Activated CD4-positive, alpha-beta T cell treated with anti-CD3 and anti-CD28 coated beads, Interleukin-2, Interleukin-6, amounts not matched to agents 100 ng/mL and 50 ng/mL, durations not matched to agents 16 hours and 8 hours (primary cell): Measurements from ENCODE around the gene UHRF2.
A peak's percentile ranks its signal among the peaks of the same experiment; 100 is the strongest.
"Not testable (repeated sequence)": the region's sequence is repeated elsewhere in the genome, so short reads cannot be mapped to it uniquely, and the experiment has no call there.

Experiments
- DNase-seq: peaks from one replicate; pipeline ENCODE4 v3.0.0-alpha.2; 2020

UHRF2 gene

DNA sequence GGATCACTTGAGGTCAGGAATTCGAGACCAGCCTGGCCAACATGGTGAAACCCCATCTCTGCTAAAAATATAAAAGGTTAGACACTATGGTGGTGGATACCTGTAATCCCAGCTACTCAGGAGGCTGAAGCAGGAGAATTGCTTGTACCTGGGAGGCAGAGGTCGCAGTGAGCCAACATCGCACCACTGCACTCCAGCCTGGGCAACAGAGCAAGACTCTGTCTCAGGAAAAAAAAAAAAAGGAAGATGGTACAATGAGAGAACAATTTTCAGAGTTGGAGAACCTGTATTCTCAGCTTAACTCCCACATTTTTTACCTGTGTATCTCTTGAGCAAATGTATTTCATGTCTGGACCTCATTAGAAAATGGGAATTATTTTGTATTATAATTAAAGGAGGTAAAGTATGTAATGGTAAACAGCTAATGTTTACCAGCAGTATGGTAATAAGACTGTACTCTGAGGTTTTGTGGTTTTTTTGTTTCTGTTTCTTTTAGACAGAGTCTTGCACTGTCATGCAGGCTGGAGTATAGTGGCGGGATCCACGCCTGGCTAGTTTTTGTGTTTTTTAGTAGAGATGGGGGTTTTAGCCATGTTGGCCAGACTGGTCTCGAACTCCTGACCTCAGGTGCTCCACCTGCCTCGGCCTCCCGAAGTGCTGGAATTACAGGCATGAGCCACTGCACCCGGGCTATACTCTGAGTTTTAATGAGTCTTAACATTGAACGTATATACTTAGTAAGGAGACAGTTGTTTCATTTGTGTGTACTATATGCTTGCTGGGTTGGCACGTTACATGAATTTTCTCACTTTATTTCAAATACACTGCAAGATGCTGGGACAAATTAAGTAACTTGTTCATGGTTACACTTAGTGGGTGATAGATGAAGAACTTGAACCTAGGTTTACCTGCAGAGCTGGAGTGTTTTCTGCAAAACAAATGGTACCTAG is 16.2 kb downstream of the UHRF2 start:
- peak; percentile 55 for DNase-seq

DNA sequence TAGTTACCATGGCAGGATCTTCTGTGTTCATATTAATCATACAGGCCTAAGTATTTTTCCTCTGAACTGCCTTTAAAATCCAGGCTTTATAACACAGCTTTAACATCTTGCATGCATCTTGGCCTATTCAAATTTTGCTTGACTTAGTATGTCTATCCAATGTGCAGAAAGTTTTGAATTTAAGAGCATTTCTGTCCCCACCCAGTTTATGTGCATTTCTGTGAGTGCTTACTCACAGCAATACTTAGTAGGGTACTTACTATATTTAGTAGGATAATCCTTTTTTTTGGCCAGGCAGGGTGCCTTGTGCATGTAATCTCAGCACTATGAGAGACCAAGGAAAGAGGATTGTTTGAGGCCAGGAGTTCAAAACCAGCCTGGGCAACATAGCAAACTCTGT is 18.0 kb downstream of the UHRF2 start:
- DNase-seq, result no peak

DNA sequence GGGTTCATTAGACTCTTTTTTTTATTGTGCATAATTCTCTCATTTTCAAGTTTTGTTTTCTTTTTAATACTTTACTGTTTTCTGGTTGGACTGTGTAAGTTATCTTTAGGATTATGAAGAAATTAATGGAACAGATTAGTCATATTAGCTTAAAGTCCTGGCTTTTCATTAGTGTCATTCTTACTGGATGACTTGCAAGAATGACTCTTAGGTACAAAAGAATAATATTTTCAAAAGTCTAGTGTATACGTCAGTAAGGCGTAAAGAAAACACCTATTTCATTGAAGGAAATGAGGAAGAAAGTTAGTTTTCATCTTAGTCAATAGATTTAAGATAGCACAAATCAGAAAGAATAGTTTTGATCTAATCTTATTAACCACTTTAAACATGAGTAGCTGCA is 20.4 kb downstream of the UHRF2 start:
- no peak for DNase-seq

DNA sequence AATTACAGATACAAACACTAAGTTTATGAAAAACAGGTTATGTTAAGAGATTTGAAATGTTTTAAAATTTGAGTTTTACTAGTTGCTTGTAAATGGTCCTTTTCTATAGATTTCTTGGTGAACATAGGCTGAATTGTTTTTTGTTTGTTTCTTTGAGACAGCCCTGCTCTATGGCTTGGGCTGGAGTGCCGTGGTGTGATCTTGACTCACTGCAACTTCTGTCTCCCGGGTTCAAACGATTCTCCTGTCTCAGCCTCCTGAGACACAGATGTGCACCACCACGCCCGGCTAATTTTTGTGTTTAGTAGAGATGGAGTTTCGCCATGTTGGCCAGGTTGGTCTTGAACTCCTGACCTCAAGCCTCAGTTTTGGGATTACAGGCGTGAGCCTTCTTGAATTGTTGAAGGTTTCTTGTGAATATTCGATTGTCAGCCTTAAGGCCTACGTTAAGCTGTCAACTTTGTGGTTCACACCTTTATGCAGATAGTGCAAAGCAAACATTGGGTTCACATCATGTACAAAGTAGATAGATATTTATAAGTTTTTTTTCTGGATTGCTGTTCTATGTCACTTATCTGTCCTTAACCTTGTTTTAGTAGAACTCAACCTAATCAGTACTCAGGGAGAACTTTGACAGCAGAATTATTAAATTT is 26.2 kb downstream of the UHRF2 start:
- DNase-seq, result no peak

DNA sequence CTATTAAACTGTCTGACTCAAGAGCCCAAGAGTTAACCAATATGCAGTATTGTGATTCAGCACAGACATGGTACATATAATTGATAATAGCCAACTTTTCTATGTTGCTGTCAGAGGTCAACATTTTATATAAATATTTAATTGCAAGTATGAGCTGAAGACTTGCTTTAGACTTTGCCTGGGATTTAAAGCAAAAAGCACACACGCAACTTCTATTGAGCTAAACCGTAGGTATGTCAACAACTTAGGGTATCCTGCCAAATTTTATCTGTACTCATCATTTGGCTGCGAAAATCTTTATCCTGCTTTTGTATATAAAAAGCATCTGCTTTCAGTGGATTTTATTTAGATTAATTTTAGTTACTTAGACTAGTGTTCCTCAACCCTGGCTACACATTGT is 27.4 kb downstream of the UHRF2 start:
- DNase-seq, result no peak

DNA sequence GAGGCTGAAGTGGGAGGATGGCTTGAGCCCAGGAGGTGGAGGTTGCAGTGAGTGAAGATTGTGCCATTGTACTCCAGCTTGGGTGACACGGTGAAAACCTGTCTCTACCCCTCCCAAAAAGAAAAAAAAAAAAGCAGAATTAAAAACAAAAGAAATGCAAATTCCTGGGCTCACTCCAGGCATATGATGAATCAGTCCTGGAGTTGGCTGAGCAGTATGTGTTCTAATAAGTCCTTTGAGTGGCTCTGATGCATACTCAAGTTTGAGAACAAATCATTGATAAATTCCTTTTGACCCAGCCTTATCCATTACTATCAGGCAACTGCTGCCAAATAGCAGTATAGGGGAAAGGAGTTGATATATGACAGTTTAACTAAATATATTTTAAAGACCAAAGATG is 28.3 kb downstream of the UHRF2 start:
- no peak for DNase-seq

DNA sequence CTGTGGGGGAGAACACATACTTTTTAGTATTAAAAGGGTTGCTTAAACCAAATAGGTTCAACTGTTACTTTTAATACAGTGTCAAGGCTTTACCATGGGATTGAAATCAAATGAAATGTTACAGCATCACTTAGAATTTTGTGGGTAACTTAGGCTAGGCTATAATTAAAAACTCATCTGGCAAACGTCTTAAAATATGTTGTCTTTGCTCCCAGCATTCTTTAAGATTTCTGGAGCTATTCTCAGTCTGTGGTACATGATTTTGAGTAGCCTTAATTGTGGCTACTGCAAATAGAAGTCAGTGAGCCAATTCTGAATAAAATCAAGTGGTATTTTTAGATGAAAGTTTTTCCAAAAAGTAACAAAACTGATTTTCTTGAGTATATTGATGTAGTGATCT is 30.7 kb downstream of the UHRF2 start:
- no peak for DNase-seq

DNA sequence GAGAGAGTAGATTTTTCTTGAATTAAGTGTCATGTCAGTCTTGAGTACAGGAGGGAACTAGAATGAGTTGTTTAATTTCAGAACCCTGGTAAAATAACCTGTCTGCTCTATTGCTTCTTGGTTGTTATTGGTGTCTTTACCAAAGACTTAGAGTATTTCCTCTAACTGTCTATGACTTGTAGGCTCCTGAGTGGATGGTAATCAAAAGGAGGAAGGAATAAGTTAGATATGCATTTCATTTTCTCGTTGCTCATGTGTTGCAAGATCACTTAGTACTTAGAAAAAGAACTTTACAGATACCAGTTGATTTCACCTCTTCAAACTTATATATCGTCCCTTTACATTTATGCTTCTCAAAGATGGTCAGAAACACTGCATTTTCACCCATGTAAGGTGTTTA is 31.1 kb downstream of the UHRF2 start:
- DNase-seq, result no peak

DNA sequence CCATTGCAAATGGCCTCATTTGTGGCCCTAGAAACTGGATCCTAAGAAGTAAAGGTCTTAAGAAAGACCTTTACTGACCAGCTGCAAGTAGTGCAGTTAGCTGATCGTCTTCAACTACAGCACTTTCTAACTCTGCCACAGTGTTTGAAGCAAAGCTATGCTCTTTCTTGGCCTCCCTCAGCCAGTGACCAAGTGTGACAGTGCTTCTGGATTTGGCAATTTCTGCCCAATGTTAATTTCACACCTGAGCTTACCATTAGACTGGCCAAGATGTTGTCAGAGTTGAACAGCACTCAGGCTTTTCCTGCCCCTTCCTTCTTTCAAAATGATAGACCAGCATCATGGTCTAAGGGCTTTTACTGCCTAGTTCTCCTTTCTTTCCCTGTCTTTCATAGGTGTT is 36.1 kb downstream of the UHRF2 start:
- DNase-seq, result no peak

DNA sequence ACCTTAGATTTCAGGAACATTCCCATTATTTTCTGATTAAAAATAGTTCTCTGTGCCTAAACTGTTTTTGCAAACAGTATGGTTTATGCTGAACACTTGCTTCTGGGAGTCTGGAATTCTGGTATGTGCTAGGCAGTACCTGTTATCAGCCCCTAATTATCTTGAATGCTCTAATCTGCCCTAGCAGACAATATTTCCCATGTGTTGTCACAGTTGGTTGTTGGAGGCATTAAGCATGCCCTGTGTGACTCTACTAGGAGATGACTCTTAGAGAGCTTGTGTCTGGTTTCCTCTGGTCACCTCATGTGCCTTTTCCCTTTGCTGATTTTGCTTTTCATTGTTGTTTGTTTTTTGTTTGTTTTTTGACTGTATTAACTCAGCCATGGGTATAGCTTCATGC is 36.6 kb downstream of the UHRF2 start:
- no peak for DNase-seq

DNA sequence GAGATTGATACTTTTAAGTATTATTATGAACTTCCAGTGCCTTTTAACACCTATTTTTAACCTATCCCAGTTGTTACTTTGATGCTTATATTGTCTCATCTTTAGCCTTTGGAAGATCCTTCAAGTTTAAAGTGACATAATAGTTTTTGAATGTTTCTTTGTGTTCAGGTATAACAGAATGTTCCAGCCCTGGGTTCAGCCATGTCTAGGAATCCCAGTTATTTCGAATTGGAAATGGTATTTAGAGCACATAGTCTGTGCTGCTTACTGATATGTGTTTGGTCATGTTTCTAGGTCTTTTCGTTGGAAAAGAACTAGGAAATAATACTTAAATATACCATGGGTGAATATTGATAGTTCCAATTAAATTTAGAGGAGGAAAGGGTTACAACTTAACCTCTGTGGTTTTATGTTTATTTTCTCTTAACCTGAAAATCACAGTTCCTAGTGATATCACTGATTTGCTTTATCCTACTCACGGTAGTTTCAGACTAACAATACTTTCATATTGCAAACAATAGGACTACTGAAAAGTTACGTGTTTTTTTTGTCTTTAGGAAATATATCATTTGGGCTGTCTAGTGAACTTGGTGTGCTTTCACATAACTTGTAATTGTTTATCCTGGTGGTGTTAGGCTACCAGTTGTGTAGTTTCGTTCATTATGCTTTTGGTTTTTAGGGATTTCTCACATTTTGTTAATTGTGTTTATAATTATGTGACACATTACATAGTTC is 37.8 kb downstream of the UHRF2 start:
- DNase-seq, result no peak

DNA sequence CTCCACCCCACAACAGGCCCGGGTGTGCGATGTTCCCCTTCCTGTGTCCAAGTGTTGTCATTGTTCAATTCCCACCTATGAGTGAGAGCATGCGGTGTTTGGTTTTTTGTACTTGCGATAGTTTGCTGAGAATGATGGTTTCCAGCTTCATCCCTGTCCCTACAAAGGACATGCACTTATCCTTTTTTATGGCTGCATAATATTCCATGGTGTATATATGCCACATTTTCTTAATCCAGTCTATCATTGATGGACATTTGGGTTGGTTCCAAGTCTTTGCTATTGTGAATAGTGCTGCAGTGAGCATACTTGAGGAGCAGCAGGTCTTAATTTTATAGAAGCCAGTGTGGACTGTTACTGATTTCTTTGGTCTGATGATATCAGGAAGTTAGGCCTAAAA is 42.3 kb downstream of the UHRF2 start:
- DNase-seq, result not testable (repeated sequence)

DNA sequence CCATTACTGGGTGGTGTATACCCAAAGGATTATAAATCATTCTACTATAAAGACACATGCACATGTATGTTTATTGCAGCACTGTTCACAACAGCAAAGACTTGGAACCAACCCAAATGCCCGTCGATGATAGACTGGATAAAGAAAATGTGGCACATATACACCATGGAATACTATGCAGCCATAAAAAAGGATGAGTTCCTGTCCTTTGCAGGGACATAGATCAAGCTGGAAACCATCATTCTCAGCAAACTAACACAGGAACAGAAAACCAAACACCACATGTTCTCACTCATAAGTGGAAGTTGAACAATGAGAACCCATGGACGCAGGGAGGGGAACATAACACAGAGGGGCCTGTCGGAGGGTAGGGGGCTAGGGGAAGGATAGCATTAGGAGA is 45.7 kb downstream of the UHRF2 start:
- DNase-seq, result not testable (repeated sequence)

DNA sequence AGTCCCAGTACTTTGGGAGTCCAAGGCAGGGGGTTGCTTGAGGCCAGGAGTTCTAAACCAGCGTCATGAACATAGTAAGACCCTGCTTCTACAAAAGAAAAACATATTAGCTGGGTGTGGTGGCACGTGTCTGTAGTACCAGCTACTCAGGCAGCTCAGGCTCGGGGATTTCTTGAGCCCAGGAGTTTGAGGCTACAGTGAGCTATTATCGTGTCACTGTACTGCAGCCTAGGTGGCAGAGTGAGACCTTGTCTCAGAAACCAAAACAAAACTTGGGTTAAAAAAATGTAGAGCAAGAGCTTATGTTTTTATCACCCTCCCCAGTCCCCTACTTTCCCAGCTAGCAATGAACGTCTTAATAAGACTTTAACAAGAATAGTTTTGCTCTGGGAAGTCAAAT is 46.7 kb downstream of the UHRF2 start:
- DNase-seq, result no peak

DNA sequence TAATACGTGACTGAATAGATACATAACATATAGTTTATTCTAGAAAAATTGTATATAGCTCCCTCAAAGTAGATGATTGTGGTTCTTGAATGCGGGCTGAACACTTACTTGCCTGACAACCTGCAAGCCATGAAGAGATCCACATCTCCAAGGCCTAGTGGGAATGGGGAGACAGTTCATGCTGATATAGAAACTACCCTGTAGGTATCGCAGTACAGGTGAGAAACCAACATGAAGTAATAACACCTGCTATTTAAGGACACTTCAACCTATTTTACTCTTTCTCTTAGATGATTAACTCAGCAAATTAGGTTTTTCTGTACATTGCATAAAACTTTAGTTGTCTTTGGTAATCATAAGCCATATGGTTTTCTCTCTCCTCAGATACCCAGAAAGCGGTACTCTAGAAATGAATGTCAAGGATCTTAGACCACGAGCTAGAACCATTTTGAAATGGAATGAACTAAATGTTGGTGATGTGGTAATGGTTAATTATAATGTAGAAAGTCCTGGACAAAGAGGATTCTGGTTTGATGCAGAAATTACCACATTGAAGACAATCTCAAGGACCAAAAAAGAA is 47.3 kb downstream of the UHRF2 start:
- DNase-seq, result no peak

DNA sequence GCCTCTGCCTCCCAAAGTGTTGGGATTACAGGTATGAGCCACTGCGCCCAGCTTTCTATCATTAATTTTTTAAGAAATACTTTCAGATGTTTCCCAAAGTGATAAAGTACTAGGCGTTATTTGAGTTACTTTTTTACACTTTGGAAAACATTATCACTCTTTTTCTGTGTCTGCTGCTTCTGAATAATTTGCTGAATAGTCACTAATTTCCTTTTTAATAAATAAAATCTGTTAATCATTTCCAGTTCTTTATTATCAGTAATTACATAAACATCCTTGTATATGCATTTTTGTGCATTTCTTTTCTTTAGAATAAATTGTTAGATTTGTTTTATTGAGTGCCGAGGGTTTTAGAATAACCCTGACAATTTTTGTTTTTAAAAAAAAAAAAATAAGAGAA is 48.6 kb downstream of the UHRF2 start:
- DNase-seq, result no peak

DNA sequence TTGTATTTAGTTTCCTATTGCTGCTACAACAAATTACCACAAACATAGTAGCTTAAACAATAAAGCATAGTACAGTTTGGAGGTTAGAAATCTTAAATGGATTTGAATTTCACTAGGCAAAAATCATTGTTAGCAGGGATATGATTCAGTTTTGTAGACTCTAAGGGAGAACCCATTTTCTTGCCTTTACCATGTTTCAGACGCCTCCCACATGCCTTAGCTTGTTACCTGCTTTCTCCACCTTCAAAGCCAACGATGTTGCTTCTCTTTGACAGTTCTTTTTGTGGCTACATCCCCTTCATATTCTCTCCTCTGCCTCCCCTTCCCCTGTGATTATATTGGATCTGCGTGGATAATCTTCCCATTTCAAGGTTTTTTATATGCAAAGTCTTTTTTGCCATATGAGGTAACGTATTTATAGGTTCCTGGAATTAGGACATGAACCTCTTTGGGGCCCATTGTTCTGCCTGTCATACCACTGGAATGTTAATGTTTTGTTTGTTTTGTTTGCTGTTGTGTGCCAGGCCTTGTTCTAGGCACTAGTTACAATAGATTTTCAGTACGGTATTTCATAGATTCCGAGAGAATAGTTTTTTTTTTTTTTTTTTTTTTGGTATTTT is 54.1 kb downstream of the UHRF2 start:
- DNase-seq, result no peak

DNA sequence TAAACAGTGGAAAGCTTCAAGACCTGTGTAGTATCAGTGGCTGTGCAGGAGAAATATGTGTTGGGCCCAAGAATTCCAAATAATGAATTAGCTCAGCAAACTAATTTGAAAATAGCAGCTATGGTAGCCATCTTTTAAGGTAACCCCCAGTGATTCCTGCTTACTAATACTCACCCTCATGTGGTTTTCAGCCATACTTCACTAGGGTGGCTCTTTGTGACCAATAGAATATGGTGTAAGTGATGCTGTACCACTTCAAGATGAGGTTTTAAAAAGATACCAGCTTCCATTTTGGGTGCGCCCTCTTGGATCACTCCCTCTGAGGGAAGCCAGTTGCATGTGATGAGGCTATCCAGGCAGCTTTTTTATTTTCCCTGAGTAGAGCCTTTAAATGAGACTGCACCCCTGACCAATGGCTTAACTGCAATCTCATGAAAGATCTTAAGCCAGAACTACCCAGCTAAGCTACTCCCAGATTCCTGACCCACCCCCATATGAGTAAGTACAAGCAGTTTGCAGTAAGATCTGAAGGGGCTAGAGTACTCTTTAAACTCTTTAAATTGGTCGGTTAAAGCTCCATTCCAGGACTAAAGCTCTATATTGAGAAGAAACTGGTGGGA is 58.3 kb downstream of the UHRF2 start:
- DNase-seq, result no peak

DNA sequence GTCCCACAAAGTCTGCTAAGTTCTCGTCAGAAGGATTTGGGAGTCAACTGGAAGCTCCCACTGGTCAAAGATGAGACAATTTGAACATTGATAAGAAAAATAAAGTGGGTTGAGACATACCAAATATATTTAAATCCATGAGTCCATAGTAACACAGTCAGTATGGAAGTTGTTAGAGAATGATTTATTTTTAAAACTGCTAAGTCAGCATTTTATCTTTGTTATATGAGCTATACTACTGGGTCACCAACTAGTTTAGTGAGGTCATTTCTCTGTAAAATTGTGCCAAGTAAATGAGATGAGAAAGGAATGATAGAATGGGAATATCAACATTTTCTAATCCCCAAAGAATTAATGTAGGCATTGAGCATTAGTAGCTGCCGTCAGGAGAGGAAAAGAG is 60.2 kb downstream of the UHRF2 start:
- no peak for DNase-seq

DNA sequence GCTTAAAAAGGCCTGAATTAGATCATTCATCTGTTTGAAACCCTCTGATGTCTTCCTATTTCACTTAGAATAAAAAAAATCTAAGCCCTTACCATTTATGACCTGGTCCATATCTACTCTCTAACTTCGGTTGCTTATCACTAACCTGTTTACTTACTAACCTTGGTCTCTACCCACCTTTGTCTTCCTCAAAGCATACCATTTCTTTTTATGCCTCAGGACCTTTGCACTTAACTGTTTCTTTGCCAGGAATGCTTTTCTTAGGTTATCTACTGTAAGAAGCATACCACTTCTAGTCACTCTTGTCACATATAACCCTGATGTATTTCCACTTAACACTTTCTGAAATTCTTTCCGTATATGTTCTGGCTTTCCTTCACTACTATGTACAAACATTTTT is 67.0 kb downstream of the UHRF2 start:
- no peak for DNase-seq

DNA sequence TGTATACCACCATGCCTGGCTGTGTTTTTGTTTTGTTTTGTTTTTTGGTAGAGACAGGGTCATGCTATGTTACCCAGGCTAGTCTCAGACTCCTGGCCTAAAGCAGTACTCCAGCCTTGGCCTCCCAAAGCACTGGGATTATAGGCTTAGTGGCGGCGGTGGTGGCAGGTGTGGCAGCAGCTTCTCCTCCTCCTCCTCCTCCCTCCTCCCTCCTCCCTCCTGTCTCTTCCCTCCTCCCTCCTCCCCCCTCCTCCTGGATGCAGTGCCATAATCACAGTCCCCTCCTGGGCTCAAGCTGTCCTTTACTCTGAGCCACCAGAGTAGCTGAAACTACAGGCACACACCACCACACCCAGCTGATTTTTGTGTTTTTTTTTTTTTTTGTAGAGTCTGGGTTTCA is 71.2 kb downstream of the UHRF2 start:
- no peak for DNase-seq

DNA sequence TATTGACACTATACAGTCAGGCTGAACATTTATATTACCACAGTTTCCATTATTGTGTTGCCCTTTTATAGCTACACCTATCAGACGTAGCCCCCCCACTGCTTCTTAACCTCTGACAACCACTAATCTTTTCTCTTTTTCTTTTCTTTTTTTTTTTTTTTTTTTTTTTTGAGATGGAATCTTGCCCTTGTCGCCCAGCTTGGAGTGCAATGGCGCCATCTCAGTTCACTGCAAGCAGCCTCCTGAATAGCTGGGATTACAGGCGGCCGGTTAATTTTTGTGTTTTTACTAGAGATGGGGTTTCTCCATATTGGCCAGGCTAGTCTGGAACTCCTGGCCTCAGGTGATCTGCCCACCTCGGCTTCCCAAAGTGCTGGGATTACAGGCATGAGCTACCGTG is 75.4 kb downstream of the UHRF2 start:
- DNase-seq, result no peak

DNA sequence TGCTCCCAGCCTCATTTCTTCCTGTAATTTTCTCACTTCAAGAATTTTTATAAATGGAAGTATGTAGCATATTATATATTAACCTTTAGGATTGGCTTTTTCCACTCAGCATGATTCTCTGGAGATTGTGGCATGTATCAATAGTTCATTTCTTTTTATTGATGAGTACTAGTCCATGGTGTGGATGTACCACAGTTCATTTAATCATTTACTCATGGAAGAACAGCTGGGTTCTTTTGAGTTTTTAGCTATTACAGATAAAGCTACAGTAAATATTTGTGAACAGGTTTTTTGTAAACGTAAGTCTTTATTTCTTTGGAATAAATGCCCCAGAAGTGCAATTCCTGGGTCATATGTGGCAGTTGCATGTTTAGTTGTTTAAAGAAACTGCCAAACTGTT is 76.1 kb downstream of the UHRF2 start:
- DNase-seq, result no peak
